Adrenal gland (tissue), 5 donors: ENCODE measurements around the gene IZUMO4.

Source experiments
- CTCF ChIP-seq, 6 experiments: fragments of 450-650 bp in 4 of 6; fragments of 200-600 bp in 2 of 6; sonication (generic) in 1 of 6; IDR thresholded peaks; 1 replicate in 5 of 6; 2 replicates in 1 of 6; pipeline versions ENCODE4 v1.5.1 to v1.8.0; 2016 to 2021; ENCODE audit warnings: antibody characterized with exemption in 6 of 6, mild to moderate bottlenecking in 2 of 6, moderate library complexity in 1 of 6
- POLR2A ChIP-seq, 2 donors: fragments of 450-650 bp; IDR thresholded peaks; one replicate each; pipeline ENCODE4 v1.6.1; 2017; ENCODE audit warnings: antibody characterized with exemption in 2 of 2, mild to moderate bottlenecking in 2 of 2, moderate library complexity in 1 of 2
- donor health status: DM: no; HTN: no; CAD: no.

GRCh38 chr19:2089727-2090053, 7.0 kb upstream of the IZUMO4 start:
- TF ChIP-seq CTCF (IDR thresholded peaks at IDR 0.05) (no peak), POLR2A (IDR thresholded peaks at IDR 0.05) (no peak)
